H1 (cell line): Measurements from ENCODE around the gene PHACTR1. TPM values are rescaled to one million over a fixed set of nuclear protein-coding genes. Genes with fewer than 3 reads are reported as not detected.
A peak's percentile ranks its signal among the peaks of the same experiment; 100 is the strongest.

ENCODE experiments used
- CTCF ChIA-PET: fragments of 300-600 bp; sonication (Branson Sonifier 250); formaldehyde crosslinking; loops from one replicate; lab custom pipeline; 2021; ENCODE audit not compliant: partially characterized antibody; lab: Charles Lee
- POLR2A ChIA-PET: fragments of 300-600 bp; sonication (Branson Sonifier 250); formaldehyde crosslinking; loops from one replicate; lab custom pipeline; 2021; ENCODE audit warnings: inconsistent platforms; ENCODE audit not compliant: partially characterized antibody; lab: Charles Lee
- DNase-seq, 2 experiments: peaks; one replicate each; pipeline versions ENCODE4 v3.0.0 to v3.0.0-alpha.2; 2010 to 2022; ENCODE audit warnings: low spot score in 2 of 2, low read depth in 1 of 2, mixed read lengths in 1 of 2
- FAIRE-seq: peaks from 2 replicates; lab custom pipeline; 2011; peaks lifted over from hg19 to GRCh38; lab: Jason Lieb, UNC
- H2AFZ ChIP-seq: 2 replicates; pipeline ENCODE4 v1.8.1; 2012; ENCODE audit warnings: low read length, inconsistent platforms
- H2AK5ac ChIP-seq: 2 replicates; pipeline ENCODE4 v1.6.1; 2013; ENCODE audit warnings: low read depth, low read length
- H2BK120ac ChIP-seq: replicated peaks from 2 replicates; pipeline ENCODE3; 2013; ENCODE audit warnings: low read depth, low read length, inconsistent platforms
- H2BK12ac ChIP-seq: 2 replicates; pipeline ENCODE4 v1.6.1; 2013; ENCODE audit warnings: low read depth, low read length
- H2BK15ac ChIP-seq: 2 replicates; pipeline ENCODE4 v1.6.1; 2013; ENCODE audit warnings: low read length
- H2BK20ac ChIP-seq: 2 replicates; pipeline ENCODE4 v1.6.1; 2013; ENCODE audit warnings: low read length
- H2BK5ac ChIP-seq: 2 replicates; pipeline ENCODE4 v1.6.1; 2013; ENCODE audit warnings: low read depth, low read length
- H3K14ac ChIP-seq: 2 replicates; pipeline ENCODE4 v1.6.1; 2013; ENCODE audit warnings: inconsistent platforms; ENCODE audit not compliant: insufficient read length
- H3K18ac ChIP-seq: 2 replicates; pipeline ENCODE4 v1.6.1; 2013; ENCODE audit warnings: low read length; ENCODE audit errors: extremely low read depth
- H3K23ac ChIP-seq: 2 replicates; pipeline ENCODE4 v1.6.1; 2013; ENCODE audit warnings: inconsistent platforms; ENCODE audit not compliant: insufficient read length
- H3K23me2 ChIP-seq: 2 replicates; pipeline ENCODE4 v1.6.1; 2013; ENCODE audit warnings: low read depth, low read length
- H3K27ac ChIP-seq: 2 replicates; pipeline ENCODE4 v1.6.1; 2011; ENCODE audit warnings: low read depth, low read length, inconsistent platforms
- H3K27me3 ChIP-seq, 4 experiments: replicated peaks in 1 of 4; 1 replicate in 1 of 4; 2 replicates in 3 of 4; pipeline versions ENCODE4 v1.6.1 to v1.8.1; 2011 to 2013; ENCODE audit warnings: low read length in 3 of 4, mild to moderate bottlenecking in 3 of 4, inconsistent platforms in 2 of 4, mixed read lengths in 2 of 4, moderate library complexity in 1 of 4; ENCODE audit not compliant: control insufficient read depth in 3 of 4, insufficient read depth in 3 of 4; ENCODE audit errors: extremely low read depth in 1 of 4
- H3K36me3 ChIP-seq, 4 experiments: 2 replicates each; pipeline versions ENCODE4 v1.6.1 to v1.8.1; 2011 to 2013; ENCODE audit warnings: mild to moderate bottlenecking in 4 of 4, low read length in 3 of 4, moderate library complexity in 2 of 4, control low read depth in 1 of 4, inconsistent platforms in 1 of 4; ENCODE audit not compliant: insufficient read depth in 4 of 4, control insufficient read depth in 2 of 4
- H3K4ac ChIP-seq: replicated peaks from 2 replicates; pipeline ENCODE3; 2013; ENCODE audit warnings: low read length, low read depth, mixed read lengths, inconsistent platforms; ENCODE audit not compliant: insufficient read length
- H3K4me1 ChIP-seq, 4 experiments: replicated peaks in 1 of 4; 1 replicate in 1 of 4; 2 replicates in 3 of 4; pipeline versions ENCODE4 v1.6.1 to v1.8.1; 2011 to 2013; ENCODE audit warnings: low read length in 3 of 4, inconsistent platforms in 2 of 4, mixed read lengths in 1 of 4; ENCODE audit not compliant: insufficient read depth in 4 of 4, control insufficient read depth in 3 of 4
- H3K4me2 ChIP-seq, 2 experiments: 2 replicates each; pipeline versions ENCODE4 v1.6.1 to v1.8.1; 2011 to 2013; ENCODE audit warnings: low read depth in 2 of 2, low read length in 2 of 2, control low read depth in 1 of 2, inconsistent platforms in 1 of 2, mild to moderate bottlenecking in 1 of 2; ENCODE audit not compliant: insufficient read depth in 1 of 2
- H3K4me3 ChIP-seq, 4 experiments: fragments of 200-600, 300-600 bp in 1 of 4; sonication (generic), shearing (Covaris generic), sonication (Bioruptor Twin) in 1 of 4; 2 replicates each; pipeline versions ENCODE4 v1.5.1 to v1.8.1; 2011 to 2016; ENCODE audit warnings: low read length in 4 of 4, low read depth in 3 of 4, control low read depth in 2 of 4, inconsistent platforms in 2 of 4, mild to moderate bottlenecking in 2 of 4, mixed read lengths in 1 of 4, moderate library complexity in 1 of 4; ENCODE audit not compliant: insufficient read depth in 2 of 4; ENCODE audit errors: extremely low read depth in 1 of 4
- H3K56ac ChIP-seq: replicated peaks from 2 replicates; pipeline ENCODE3; 2013; ENCODE audit warnings: low read depth, mild to moderate bottlenecking, mixed read lengths, low read length, inconsistent platforms; ENCODE audit not compliant: insufficient read length
- H3K79me1 ChIP-seq: 2 replicates; pipeline ENCODE4 v1.6.1; 2013; ENCODE audit warnings: low read depth, low read length, control low read depth
- H3K79me2 ChIP-seq, 2 experiments: 2 replicates each; pipeline versions ENCODE4 v1.6.1 to v1.8.1; 2012 to 2013; ENCODE audit warnings: low read length in 2 of 2, mild to moderate bottlenecking in 2 of 2, inconsistent platforms in 1 of 2; ENCODE audit not compliant: insufficient read depth in 2 of 2, control insufficient read depth in 1 of 2
- H3K9ac ChIP-seq, 4 experiments: replicated peaks in 1 of 4; 1 replicate in 1 of 4; 2 replicates in 3 of 4; pipeline versions ENCODE4 v1.6.1 to v1.8.1; 2011 to 2013; ENCODE audit warnings: low read depth in 3 of 4, low read length in 3 of 4, control low read depth in 2 of 4, mild to moderate bottlenecking in 2 of 4, moderate library complexity in 2 of 4, inconsistent platforms in 1 of 4; ENCODE audit errors: extremely low read depth in 1 of 4
- H3K9me3 ChIP-seq, 2 experiments: 2 replicates each; pipeline versions ENCODE4 v1.6.1 to v1.8.1; 2012 to 2013; ENCODE audit warnings: mild to moderate bottlenecking in 2 of 2, moderate library complexity in 2 of 2, control low read depth in 1 of 2, inconsistent platforms in 1 of 2, low read depth in 1 of 2, low read length in 1 of 2, mixed read lengths in 1 of 2; ENCODE audit not compliant: insufficient read depth in 2 of 2
- H4K20me1 ChIP-seq, 2 experiments: replicated peaks in 1 of 2; 2 replicates each; pipeline versions ENCODE3 to v1.8.1; 2011 to 2013; ENCODE audit warnings: inconsistent platforms in 2 of 2, low read length in 2 of 2, mild to moderate bottlenecking in 1 of 2; ENCODE audit not compliant: insufficient read depth in 2 of 2, control insufficient read depth in 1 of 2
- H4K5ac ChIP-seq: 2 replicates; pipeline ENCODE4 v1.6.1; 2013; ENCODE audit warnings: low read length, low read depth, mixed read lengths, inconsistent platforms; ENCODE audit not compliant: insufficient read length
- H4K8ac ChIP-seq: 2 replicates; pipeline ENCODE4 v1.8.0; 2013; ENCODE audit warnings: mild to moderate bottlenecking, moderate library complexity, low read length, inconsistent platforms; ENCODE audit not compliant: insufficient read depth; ENCODE audit errors: extremely low read depth
- H4K91ac ChIP-seq: replicated peaks from 2 replicates; pipeline ENCODE3; 2013; ENCODE audit warnings: low read length, mixed read lengths, inconsistent platforms; ENCODE audit not compliant: insufficient read length
- CBX5 ChIP-seq: fragments of 300-800, 300-1000 bp; sonication (generic); IDR thresholded peaks from 2 replicates; pipeline ENCODE4 v1.7.1; 2016; ENCODE audit warnings: antibody characterized with exemption, low read length, low read depth
- CEBPB ChIP-seq: IDR thresholded peaks from 2 replicates; pipeline ENCODE4 v1.6.1; 2012; ENCODE audit warnings: low read depth, low read length
- CREB1 ChIP-seq: IDR thresholded peaks from 2 replicates; pipeline ENCODE4 v1.6.1; 2012; ENCODE audit warnings: inconsistent platforms
- FOSL1 ChIP-seq: IDR thresholded peaks from 2 replicates; pipeline ENCODE4 v1.6.1; 2011; ENCODE audit warnings: mild to moderate bottlenecking, low read depth, low read length, moderate library complexity; ENCODE audit not compliant: insufficient read depth
- JUN ChIP-seq: IDR thresholded peaks from 2 replicates; pipeline ENCODE4 v1.6.1; 2011; ENCODE audit warnings: low read depth, mild to moderate bottlenecking, improper control_type of control experiment, low read length
- MAFK ChIP-seq: IDR thresholded peaks from 2 replicates; pipeline ENCODE4 v1.6.1; 2012; ENCODE audit warnings: low read depth, mild to moderate bottlenecking, improper control_type of control experiment, low read length
- RBBP5 ChIP-seq: IDR thresholded peaks from 2 replicates; pipeline ENCODE4 v1.7.1; 2012; ENCODE audit warnings: low read depth, mild to moderate bottlenecking, inconsistent platforms, low read length, moderate library complexity, borderline replicate concordance
- SIN3A ChIP-seq, 2 experiments: IDR thresholded peaks in 1 of 2; conservative IDR thresholded peaks in 1 of 2; 2 replicates each; pipeline ENCODE4 v1.6.1; 2011 to 2012; ENCODE audit warnings: low read length in 2 of 2, improper control_type of control experiment in 1 of 2, low read depth in 1 of 2, mild to moderate bottlenecking in 1 of 2
- SIRT6 ChIP-seq: IDR thresholded peaks from one replicate; pipeline ENCODE4 v1.7.1; 2012; ENCODE audit warnings: low read length, inconsistent platforms
- SP4 ChIP-seq: IDR thresholded peaks from 2 replicates; pipeline ENCODE4 v1.6.1; 2012; ENCODE audit warnings: low read length, inconsistent platforms
- WGBS, 2 experiments: shearing (Covaris generic) in 1 of 2; methylation state at CpG; one replicate each; pipeline versions ENCODE4 v1.1.6 to v1.1.7; 2013 to 2015; ENCODE audit warnings: low lambda C conversion rate in 2 of 2, mixed read lengths in 2 of 2, inconsistent platforms in 1 of 2, low coverage in 1 of 2, missing lambda C conversion rate in 1 of 2; ENCODE audit not compliant: insufficient replicate concordance in 2 of 2, insufficient coverage in 1 of 2, insufficient read length in 1 of 2; ENCODE audit errors: extremely low coverage in 1 of 2, missing lambda C conversion rate in 1 of 2; 5-methylcytosine and 5-hydroxymethylcytosine counted together
- polyA plus RNA-seq, 7 experiments: library from polyadenylated mRNA; depleted of rRNA in 3 of 7; stranded (reverse) in 5 of 7; unstranded in 2 of 7; fragments of >200 nt in 5 of 7; fragments of 200-250 nt in 2 of 7; gene quantifications; 1 replicate in 5 of 7; 2 replicates in 1 of 7; 4 replicates in 1 of 7; pipeline versions ENCODE4 v1.2.1 to v1.2.3, GENCODE V29; 2011 to 2013; ENCODE audit warnings: missing spikeins in 2 of 7, mixed read lengths in 2 of 7
- total RNA-seq: library from RNA; stranded (reverse); fragmentation: NEBNext Ultra II Directional; extraction: Animal tissue kit (Norgen Biotek cat#: 25700); gene quantifications from 2 replicates; pipeline ENCODE4 v1.2.1, GENCODE V29; 2021
- TF ChIP-seq, protein P1 (sequence below): IDR thresholded peaks from 2 replicates; pipeline ENCODE4 v1.6.1; 2012; ENCODE audit warnings: inconsistent platforms

PHACTR1 gene
- total and polyA plus RNA-seq, 2 of the 8 experiments (the other 6 are each of a cell fraction or from before 2014, with no cell fraction given): 3.9 to 17.1 TPM

DNA sequence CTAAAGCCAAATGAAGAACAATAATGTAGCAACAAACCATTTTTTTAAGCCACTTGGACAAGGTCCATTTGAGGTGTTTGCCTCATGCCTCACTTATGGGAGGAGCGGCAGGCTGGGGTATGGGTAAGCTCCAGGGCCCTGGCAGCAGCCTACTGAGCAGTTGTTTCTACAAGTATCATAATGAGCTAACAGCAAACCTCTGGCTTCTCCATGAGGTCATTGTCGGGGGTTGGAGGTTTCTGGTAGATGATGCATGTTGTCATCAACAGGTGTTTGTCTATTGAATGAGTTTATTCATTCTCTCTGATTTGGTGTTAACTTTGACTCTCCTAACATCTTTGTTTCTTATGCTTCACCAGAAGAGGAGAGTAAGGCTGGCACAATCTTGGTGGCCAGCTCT, 461.1 kb downstream of the PHACTR1 start:
- no peaks in the 10 kb centered on the region; a peak in 1 of 4 replicates for H3K9me3 ChIP-seq
- H2BK5ac ChIP-seq: no peak overlapping the region
- no peak for FAIRE-seq
- WGBS, 2 experiments: 93% methylated on average over 2 of the region's 2 CpGs; no CpG with 5 or more reads in 1 of the 2 experiments
- H2AFZ ChIP-seq: no peak overlapping the region
- H3K9ac ChIP-seq: no peak overlapping the region
- no peak overlapping the region for H3K4me3 ChIP-seq
- H3K23ac ChIP-seq: no peak overlapping the region
- no peaks in the 10 kb centered on the region for H3K36me3 ChIP-seq
- no peak for DNase-seq
- CTCF ChIA-PET: interaction anchor here (1.5 kb wide), 1 partner anchor 76 kb away, joined by 3 read pairs; no protein-coding TSS in a partner anchor
- H2BK12ac ChIP-seq: no peak overlapping the region
- no peak overlapping the region for H3K4ac ChIP-seq
- H3K79me2 ChIP-seq: no peaks in the 10 kb centered on the region
- H3K27ac ChIP-seq: no peak overlapping the region
- H4K91ac ChIP-seq: no peak overlapping the region
- H4K5ac ChIP-seq: no peak overlapping the region
- no peaks in the 10 kb centered on the region for H3K79me1 ChIP-seq
- H2BK15ac ChIP-seq: no peak overlapping the region
- H3K18ac ChIP-seq: no peak overlapping the region
- no peak overlapping the region for H2BK120ac ChIP-seq
- no peaks in the 10 kb centered on the region for H4K20me1 ChIP-seq
- H3K56ac ChIP-seq: no peak overlapping the region
- H3K23me2 ChIP-seq: no peaks in the 10 kb centered on the region
- H3K27me3 ChIP-seq: no peaks in the 10 kb centered on the region
- no peak overlapping the region for H4K8ac ChIP-seq
- H2AK5ac ChIP-seq: peak overlapping the region; percentile 76; the same call in 1 of the 2 replicates
- H3K4me2 ChIP-seq: no peak overlapping the region
- peaks cover 0 to 13% (median 11%) of the 10 kb centered on the region in 4 experiments; a peak in 5 of 7 replicates for H3K4me1 ChIP-seq
- H2BK20ac ChIP-seq: no peak overlapping the region
- H3K14ac ChIP-seq: no peak overlapping the region
- POLR2A ChIA-PET: no interaction called here
- no peak for TF ChIP-seq JUN
- no peak for TF ChIP-seq CBX5
- TF ChIP-seq MAFK: no peak
- TF ChIP-seq CEBPB: no peak
- TF ChIP-seq FOSL1: no peak
- TF ChIP-seq RBBP5: no peak
- TF ChIP-seq, protein P1, sequence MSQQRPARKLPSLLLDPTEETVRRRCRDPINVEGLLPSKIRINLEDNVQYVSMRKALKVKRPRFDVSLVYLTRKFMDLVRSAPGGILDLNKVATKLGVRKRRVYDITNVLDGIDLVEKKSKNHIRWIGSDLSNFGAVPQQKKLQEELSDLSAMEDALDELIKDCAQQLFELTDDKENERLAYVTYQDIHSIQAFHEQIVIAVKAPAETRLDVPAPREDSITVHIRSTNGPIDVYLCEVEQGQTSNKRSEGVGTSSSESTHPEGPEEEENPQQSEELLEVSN: no peak
- no peak for TF ChIP-seq SIN3A (conservative IDR thresholded peaks at IDR 0.05 in 1 of 2, IDR thresholded peaks at IDR 0.05 in 1 of 2; ENCODE audit: low read depth in 1 of 2, low read length in 2 of 2)
- TF ChIP-seq SP4: no peak
- TF ChIP-seq CREB1: no peak
- TF ChIP-seq SIRT6: no peak
